ENCODE data around the gene CA12.
"Not testable (repeated sequence)": the region's sequence is repeated elsewhere in the genome, so short reads cannot be mapped to it uniquely, and the experiment has no call there.

The CA12 gene

DNA sequence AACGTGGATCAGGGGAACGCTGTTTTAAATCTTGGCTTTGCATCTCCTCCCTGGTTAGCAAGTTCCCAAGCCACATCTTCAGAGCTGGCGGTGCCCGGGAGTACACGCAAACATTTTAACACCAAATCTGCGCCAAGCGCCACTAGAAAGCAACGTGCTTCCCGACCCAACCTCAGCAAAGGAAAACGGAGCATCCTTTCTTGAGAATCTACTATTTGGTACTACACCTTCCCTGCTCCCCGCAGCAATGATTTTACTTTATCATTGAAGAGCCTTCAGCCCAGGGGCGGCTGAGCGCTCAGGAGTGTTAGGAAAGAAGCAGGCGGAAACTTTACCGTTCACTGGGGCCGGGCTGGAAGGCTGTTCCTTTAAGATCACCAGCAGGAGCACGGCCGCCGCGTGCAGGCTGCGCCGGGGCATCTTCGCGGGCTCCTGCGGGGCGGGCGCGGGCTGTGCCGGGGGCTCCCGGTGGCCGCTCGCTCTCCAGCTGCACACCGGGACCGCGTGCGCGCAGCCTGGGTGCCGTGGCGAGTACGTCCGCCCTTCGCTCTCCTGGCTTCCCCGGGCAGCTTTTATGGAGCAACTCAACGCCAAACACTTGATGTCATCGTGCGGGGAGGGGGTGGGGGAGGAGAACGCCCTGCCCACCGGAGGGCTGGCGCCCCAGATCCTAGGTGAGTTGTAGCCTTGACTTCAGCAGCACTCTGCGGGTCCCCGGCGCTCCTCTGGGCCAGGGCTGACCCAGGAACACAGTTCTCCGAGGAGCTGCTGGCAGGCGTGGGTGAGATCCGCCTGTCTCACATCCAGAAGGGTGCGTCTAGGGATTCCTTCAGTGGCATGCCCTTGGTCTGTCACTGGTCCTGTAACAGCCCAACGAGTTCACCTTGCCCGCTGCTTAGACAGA is at the start of gene CA12:
TSS of gene CA12 (minus strand) at position 546 of the 904 bp plus-strand sequence. CDS start at position 420, 126 bp downstream.
- no peak for DNase-seq

DNA sequence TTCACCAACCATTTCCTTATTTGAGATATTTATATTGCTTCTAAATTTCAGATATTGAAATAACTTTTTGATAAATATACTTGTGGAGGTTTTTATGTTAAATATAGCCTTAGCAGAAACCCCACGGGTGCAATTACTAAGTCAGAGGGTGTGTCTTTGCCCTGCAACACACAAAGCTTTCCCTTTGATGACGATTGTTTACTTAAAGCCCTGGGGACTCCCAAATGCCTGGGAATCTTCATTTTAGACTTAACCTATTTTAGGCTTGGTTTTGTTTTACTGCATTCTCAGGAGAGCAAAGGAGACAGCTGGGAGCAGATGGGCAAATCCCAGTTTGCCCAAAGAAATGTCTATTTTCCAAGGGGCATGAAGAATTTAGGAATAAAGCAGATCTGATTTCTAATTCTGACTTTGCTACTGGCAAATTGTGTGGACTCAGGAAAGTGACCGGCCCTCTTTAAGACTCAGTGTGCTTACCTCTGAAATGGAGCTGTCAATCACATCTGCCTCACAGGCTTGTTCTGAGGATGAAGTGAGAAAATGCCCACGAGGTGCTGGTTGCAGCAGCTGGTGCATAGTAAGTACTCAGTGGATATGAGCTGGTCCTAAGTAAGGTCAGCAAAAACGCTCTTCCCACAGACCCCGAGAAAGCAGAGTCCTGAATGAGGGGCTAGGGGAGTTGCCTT is 49.3 kb upstream of the CA12 start:
- no peak for DNase-seq

DNA sequence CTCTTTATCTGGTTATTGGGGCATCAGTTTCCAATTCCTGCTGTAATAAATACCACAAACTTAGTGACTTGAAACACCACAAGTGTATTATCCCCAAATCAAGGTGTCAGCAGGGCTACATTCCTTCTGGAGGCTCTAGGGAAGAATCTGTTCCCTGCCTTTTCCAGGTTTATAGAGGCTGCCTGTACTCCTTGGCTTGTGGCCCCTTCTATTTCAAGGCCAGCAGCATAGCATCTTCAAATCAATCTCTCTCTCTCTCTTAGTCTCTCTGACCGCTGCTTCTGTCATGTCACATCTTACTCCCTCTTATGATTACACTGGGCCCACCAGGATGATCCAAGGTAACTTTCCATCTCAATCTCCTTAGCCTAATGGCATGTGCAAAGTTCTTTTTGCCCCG is 44.9 kb upstream of the CA12 start:
- DNase-seq: no peak

DNA sequence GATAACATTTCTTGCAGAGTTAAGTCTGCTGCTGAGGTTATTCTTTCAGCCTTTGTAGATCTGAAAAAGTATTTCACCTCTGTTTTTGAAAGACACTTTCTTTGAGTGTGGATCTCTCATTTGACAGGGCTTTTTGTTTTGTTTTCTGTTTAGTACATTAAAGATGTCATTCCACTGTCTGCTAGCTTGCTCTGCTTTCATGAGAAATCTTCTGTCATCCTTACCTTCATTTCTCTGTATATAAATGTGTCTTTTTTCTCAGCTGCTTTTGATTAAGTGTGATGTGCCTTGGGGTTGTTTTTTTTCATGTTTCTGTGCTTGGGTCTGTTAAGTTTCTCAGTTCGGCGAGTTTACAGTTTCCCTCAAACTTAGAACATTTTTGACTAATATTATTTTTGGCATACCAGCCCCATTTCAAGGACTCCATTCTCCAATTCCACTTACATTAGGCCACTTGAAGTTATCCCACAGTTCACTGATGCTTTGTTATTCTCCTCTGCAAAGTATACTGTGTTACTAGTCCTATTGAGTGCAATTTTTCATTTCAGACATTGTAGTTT is 43.9 kb upstream of the CA12 start:
- DNase-seq: no peak

DNA sequence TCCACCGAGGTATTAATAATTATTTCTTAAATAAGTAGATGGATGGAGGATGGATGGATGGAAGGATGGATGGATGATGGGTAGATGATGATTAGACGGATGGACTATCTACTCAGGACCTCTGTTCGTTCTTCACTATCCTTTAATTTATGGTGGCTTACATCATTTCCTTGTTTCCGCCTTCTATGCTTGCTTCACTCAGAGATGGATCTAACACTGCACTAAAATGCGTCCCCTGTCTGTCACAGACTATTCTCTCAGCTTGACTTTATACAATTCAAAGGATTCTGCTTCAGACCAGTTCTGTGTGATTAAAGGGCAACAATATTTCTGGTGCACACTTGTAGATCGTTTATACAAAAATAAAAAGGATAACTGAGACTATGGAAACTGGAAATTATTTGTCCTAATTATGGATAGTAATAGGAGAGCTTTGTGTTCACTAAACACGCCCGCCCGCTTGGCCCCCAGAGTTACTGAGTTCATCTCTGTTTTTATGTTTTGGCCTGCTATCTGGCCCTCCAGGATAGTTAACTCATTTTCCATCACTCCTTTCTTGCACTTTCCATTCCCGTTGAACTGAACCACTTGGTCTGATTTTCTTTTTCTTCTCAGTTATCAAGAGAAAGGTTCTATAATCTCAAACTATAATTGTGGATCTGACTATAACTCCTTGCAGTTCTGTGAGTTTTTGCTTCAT is 41.4 kb upstream of the CA12 start:
- DNase-seq: no peak

DNA sequence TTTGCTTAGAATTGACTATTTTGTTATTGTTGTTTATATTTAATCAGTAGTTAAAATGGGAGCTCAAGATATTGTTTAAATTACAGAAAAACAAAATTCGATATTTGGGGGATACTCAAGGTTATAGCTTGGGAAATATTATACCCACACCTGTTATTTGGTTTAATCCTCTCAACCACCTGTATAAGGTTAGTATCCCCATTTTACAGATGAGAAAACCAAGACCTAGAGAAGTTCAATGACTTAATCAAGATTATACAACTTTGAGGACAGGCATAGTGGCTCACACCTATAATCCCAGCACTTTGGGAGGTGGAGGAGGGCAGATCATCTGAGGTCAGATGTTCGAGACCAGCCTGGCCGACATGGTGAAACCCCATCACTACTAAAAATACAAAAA is 39.8 kb upstream of the CA12 start:
- no peak for DNase-seq

DNA sequence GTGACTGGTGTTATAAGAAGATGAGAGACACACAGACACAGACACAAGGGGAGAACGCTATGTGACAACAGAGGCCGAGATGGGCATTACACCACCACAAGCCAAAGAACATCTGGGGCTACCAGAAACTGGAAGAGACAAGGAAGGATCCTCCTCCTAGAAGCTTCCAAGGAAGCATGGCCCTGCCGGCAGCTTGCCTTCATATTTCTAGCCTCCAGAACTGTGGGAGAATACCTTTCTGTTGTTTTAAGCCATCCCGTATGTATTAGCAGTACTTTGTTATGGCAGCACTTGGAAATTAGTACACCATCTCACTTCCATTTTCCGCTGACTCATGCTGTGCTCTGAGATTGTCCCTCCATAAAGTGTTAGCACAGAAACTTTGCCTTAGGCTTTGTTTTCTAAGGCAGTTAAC is 38.7 kb upstream of the CA12 start:
- no peak for DNase-seq

DNA sequence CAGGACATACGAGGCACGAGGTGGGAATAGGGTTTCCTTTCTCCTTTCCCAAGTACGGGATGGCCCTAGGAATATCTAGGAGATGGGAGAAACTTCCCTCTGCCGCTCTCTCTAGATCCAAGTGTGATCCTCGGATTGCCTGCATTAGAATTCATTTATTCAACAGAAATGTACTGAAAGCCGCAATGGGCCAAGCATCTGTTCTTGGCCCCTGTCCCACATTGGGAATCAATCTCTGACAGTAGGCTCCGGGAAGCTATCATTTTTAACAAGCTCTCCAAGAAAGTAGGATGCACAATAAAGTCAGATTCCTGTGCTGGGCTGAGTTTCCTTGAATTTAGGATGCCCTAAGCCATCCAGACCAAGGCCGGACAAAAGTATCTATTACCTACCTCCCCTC is 37.2 kb upstream of the CA12 start:
- DNase-seq: no peak

DNA sequence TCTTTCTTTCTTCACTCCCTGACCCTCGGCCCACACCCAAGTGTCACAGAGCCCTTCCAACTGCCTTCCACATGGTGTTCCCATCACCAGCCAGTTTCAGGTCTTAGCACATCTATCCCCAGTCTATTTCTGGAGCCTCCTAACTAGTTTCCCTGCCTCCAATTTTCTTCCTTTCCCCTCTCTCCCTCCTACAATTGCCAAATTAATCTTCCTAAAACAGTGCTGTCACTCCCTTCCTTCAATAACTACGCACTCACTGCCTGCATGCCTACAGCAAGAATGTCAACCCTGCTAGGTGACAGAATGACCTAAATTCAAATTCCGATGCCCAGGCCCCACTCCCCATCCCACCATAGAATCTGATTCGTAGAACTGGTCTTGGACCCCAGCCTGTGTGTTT is 36.1 kb upstream of the CA12 start:
- DNase-seq: no peak

DNA sequence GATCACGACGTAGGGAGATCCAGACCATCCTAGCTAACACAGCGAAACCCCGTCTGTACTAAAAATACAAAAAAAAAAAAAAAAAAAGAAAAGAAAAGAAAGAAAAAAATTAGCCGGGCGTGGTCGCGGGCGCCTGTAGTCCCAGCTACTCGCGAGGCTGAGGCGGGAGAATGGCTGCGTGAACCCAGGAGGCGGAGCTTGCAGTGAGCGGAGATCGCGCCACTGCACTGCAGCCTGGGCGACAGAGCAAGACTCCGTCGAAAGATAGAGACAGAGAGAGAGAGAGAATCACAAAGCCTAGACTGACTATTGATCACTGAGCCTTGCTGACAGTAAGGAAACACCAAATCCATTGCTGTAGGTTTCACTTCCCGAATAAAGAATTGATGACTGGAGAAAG is 35.6 kb upstream of the CA12 start:
- DNase-seq: not testable (repeated sequence)

DNA sequence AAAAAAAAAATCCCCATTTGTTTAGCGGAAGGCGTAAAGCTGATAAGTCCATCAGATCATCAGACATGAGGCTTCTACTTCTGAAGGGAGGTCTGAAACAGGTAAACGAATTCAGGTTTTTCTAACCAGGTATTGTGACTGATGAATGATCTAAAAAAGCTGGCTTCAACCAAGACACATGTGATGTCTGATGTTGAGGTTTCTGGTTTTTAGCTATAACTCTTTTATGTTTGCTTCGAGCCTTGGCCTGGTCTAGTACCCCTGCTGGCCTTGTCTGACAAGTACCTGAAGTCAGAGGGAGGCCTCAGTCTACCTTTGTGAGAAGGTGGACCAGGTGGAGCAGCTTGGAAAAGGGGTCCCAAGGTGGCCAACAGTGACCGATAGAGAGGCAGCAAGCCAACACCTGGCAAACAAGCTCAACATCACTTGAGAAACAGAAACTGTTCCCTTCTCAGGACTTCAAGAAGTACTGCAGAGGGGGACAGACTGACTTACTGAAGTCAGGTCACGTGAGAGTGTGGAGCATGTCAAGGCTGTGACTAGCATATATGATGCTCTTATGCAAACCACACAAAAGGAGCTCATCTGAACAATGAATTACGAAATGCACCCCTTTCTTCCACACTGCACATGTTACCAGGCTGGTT is 33.0 kb upstream of the CA12 start:
- DNase-seq: no peak

DNA sequence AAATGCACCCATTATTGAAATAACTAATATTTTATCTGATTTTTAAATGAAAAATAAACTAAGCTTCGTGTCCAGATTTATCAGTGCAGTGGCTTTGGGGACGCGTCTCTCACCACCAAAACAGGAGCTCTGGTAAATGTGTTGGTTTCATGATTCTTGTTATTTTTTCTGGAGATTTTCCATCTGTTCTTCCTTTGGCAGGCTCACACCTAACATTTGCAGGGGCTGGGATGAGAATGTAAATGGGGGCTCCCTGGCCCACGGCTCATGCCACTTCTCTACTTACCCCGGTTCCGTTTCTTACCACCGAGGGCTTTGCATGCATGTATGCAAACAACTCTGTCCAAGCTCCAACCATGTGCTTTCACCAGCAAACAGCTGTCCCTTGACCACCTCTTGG is 30.9 kb upstream of the CA12 start:
- DNase-seq: no peak

DNA sequence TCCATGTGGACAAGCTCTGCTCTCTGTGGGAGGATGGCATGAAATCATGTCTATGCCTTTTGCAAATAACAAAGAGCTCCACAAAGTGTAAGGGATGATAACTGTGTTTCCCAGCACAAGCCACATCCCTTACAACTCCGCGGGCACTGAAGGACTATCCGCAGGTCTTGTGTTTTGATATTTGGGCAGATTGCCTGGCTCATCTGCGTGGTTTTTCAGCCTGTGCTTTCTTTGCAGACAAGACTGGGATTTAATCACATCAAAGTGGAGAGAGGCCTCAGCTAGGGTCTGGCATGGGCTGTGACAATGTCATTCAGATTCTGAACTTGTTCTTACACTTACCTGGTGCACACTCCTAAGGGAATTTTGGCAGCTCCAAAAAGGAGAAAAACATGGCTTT is 30.2 kb upstream of the CA12 start:
- no peak for DNase-seq

DNA sequence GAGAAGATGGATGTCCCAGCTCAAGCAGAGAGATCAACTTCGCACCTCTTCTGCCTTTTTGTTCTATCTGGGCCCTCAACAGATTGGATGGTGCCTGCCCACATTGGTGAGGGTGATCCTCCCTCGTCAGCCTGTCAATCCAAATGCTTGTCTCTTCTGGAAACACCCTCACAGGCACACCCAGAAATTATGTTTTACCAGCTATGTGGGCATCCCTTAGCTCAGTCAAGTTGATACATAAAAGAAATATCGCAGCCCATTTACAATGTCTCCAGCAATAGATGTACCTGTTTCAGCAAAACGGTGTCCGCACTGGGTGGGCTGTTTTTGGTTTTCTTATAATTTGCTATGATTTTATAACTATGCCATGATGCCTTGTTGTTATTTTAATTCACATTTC is 27.5 kb upstream of the CA12 start:
- no peak for DNase-seq

DNA sequence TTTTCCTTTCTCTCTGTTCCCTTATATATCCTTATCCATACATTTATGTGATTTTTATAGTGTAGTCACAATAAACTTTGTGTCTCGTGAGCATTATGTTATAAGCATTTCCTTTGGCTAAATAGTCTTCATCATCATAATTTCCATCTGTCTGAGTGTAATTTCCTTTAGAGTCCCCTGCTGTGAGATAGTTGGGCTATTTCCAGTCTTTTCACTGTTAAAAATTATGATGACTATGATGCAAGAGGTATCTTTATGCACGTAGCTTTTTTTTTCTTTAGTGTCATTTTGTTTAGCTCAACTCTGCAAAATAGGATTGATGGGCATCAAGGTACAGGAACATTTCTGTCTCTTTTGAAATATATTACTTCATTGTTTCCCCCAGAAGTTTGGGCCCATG is 26.9 kb upstream of the CA12 start:
- DNase-seq: no peak

DNA sequence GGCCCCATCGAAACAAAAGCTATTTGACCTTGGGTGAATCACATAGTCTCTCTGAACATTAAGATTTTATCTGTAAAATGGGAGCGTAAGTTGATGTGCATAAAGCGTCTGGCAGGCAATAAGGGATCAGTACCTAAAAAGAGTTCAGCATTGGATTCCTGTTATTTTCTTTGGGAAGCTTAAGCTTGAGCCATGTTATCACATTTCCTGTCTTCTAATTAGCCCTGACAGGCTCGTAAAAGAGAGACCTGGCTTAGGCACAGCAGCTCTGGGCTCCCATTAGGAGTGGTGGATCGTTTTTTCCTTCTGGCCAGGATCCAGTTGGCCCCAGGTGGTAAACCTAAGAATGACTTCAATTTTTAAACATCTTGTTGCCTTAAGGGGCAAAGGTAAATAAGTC is 26.0 kb upstream of the CA12 start:
- no peak for DNase-seq

DNA sequence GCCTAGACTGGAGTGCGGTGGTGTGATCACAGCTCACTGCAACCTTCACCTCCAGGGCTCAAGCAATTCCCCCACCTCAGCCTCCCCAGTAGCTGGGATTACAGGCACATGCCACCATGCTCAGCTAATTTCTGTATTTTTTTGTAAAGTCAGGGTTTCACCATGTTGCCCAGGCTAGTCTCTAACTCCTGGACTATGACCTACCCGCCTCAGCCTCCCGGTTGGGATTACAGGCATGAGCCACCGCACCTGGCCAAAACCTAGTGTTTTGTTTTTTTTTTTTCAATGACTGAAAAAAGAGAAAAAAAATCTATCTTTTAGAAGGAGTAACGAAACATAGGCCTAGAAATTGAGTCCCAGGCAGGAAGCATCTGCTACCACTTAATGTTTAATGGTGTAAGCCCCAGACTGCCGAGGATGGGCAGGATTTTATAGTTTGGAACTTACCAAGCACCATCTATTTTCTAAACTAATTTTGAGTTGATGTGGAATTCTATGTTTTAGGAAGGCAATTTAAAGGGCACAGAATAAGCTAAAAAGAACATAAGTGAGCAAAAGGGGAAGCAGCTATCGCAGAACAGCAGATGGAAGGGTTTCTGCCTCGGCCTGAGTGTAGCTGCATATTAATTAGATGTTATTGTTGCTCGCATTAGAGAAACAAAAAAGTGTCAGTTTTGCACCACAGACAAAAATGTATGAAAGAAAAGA is 24.2 kb upstream of the CA12 start:
- DNase-seq: no peak

DNA sequence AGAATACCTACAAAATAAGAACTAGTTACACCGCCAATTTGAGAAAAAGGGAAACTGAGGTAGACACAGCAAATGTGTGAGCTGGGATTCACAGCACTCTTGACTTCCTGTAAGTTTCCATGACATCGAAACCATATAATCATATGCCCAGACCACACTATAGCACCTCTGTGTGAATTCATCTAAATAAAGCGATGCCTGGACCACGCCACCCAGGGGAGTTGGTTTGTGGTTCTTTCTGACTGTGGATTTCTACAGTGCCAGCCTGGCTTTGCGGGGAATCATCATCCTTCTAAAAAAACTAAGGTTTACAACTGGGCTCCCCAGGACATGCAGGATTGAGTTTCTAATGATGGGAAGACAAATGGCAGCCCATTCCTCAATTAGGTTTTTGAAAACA is 23.5 kb upstream of the CA12 start:
- no peak for DNase-seq

DNA sequence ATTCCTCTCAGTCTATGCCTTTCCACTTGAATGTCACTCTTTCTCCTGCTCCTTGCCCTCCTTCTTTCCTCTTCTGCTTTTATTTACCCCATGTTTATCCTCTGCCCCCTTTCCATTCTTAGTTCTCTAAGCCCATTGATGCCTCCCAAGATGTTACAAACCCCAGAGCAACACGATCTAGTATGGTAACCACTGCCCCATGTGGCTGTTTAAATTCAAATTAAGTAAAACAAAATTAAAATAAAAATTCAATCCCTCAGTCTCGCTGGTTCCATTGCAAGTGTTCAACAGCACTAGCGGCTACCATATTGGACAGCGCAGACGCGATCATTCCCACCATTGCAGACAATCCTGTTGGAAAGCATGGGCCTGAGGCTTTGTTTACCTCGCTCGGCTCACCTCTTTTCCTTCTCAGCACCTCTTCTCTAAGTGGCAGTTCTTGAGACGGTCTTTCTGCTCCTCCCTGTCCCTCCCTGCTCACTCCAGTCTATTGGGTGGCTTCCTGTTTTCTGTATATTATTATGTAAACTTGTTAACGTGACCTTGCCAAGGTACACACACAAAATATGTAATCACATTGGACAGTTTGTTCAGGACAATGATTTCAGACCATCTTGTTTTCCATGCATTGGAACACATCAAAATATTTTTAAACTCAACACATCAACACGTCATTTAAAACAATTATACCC is 21.8 kb upstream of the CA12 start:
- no peak for DNase-seq

DNA sequence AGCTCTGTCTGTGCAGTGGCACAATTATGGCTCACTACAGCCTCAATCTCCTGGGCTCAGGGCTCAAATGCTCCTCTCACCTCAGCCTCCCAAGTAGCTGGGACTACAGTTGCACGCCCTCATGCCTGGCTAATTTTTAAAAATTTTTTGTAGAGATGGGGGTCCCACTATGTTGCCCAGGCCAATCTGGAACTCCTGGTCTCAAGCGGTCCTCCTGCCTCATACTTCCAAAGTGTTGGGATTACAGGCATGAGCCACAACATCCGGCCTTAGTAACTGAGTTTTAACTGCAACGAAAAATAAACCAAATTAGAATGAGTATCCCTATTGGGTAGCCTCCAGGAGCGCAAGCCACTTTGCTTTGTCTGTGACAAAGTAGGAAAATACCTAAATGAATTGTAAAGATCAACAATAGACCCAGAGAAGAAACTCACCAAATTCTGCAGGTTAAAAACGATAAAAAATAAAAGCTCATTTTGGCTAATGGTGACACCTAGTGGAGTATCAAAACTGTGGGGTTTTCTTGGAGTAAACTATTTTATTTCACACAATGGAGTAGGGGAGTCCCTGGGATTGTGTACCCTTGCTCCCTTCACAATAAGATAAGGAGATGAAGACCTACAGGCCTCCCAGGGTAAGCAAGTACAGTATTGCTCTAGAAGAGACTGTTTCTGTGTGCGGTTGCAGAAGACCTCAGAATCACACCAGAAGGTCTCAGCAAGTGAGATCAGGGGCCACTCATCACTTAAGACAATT is 21.0 kb upstream of the CA12 start:
- DNase-seq: peak in 1 of 2 donors; percentile 61
